Kidney epithelial cell (primary cell): Measurements from ENCODE around the gene GLDN. TPM values are rescaled to one million over a fixed set of nuclear protein-coding genes. Genes with fewer than 3 reads are reported as not detected.
A peak's percentile ranks its signal among the peaks of the same experiment; 100 is the strongest.

ENCODE experiments used
- DNase-seq: peaks from one replicate; pipeline ENCODE4 v3.0.0-alpha.2; 2010; ENCODE audit warnings: low read depth
- H3K27me3 ChIP-seq: 2 replicates; pipeline ENCODE4 v1.6.0; 2011; ENCODE audit warnings: low read length; ENCODE audit not compliant: control insufficient read depth, insufficient read depth
- H3K36me3 ChIP-seq: 2 replicates; pipeline ENCODE4 v1.5.1; 2011; ENCODE audit warnings: low read length; ENCODE audit not compliant: control insufficient read depth, insufficient read depth
- H3K4me3 ChIP-seq: 2 replicates; pipeline ENCODE4 v1.5.1; 2011; ENCODE audit warnings: low read depth, mild to moderate bottlenecking, control low read depth, low read length
- total RNA-seq: library from RNA; depleted of rRNA; stranded (reverse); fragments of >200 nt; gene quantifications from 2 replicates; pipeline ENCODE4 v1.2.3, GENCODE V29; 2015
- TF ChIP-seq, protein P1 (sequence below): IDR thresholded peaks from 2 replicates; pipeline ENCODE4 v1.5.1; 2011; ENCODE audit warnings: mild to moderate bottlenecking, moderate library complexity, low read length, control low read depth, inconsistent platforms; ENCODE audit not compliant: insufficient read depth, poor library complexity, severe bottlenecking

GLDN gene
- total RNA-seq, 1 donor from 2014 or later = not detected

DNA sequence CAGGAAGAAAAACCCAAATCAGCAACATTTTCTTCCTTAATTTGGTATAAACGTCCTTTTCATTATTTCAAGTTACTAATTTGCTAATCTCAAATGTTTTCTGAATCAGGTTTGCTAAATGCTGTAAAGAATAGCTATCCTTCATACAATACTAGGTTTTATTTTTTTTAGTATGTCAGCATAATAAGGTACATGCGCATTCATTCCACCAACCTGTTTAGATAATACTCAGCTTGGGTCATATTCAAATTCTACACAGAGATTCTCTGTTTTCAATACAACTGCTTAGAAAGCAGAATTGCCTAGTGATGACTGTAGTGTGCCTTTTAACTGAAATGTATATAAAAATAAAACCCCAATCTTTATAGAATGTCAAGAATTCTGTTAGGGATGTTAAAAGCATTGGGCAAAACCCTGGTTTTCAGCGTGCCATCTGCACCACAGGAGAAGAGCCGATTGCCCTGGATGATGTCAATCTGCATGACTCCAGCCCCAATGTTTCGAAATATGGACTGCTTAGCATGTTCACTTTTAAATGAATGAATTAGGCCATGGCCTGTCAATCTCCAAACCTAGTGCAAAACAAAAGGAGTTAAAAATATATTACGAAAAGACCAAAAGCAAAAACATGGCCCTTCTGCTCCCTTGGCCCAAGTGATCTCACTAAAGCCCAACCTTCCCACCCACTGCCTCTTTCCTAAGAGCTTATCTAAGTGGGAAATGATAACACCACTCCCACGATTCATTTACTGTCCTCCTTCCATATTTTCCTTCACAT is 107.4 kb downstream of the GLDN start:
- TF ChIP-seq, protein P1, sequence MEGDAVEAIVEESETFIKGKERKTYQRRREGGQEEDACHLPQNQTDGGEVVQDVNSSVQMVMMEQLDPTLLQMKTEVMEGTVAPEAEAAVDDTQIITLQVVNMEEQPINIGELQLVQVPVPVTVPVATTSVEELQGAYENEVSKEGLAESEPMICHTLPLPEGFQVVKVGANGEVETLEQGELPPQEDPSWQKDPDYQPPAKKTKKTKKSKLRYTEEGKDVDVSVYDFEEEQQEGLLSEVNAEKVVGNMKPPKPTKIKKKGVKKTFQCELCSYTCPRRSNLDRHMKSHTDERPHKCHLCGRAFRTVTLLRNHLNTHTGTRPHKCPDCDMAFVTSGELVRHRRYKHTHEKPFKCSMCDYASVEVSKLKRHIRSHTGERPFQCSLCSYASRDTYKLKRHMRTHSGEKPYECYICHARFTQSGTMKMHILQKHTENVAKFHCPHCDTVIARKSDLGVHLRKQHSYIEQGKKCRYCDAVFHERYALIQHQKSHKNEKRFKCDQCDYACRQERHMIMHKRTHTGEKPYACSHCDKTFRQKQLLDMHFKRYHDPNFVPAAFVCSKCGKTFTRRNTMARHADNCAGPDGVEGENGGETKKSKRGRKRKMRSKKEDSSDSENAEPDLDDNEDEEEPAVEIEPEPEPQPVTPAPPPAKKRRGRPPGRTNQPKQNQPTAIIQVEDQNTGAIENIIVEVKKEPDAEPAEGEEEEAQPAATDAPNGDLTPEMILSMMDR = no peak

DNA sequence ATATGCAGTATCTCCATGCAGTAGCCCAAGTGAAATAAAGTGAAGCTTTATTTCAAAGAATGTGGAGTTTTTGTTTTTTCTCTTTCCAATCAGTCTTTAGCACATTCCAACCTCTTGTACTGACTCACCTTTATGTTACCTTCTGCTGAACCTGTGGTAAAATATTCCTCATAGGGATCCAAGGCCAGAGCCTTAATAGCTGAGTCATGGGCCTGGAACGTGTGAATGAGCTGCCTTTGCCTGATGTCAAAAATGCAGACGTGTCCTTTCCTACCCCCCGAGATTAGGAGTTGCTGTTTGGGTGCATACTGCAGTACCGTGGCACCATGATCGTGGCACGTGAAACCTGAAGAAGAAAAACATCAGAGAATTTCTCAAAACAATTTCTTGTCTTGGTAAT is 108.5 kb downstream of the GLDN start:
- TF ChIP-seq, protein P1 = no peak
- Histone ChIP-seq H3K36me3 (no peaks in the 10 kb centered on the region), H3K27me3 (no peaks in the 10 kb centered on the region), H3K4me3 (no peak overlapping the region)
- peak; percentile 29 for DNase-seq

More for the DNA sequence above, 107.4 kb downstream of the GLDN start:
- Histone ChIP-seq H3K4me3 (no peak overlapping the region), H3K36me3 (no peaks in the 10 kb centered on the region), H3K27me3 (no peaks in the 10 kb centered on the region)
- no peak for DNase-seq

Other genes with a start within 250 kb of the GLDN start
- gene TNFAIP8L3, start 246.7 kb upstream of the GLDN start, total RNA-seq = 0.89 and 0.92 TPM in 2 replicates
- gene CYP19A1, start 3.1 kb upstream of the GLDN start, total RNA-seq = not detected in 2 replicates